Measurements from ENCODE around the gene CFAP52.
"Not testable (repeated sequence)": the region's sequence is repeated elsewhere in the genome, so short reads cannot be mapped to it uniquely, and the experiment has no call there.

CFAP52 gene

DNA sequence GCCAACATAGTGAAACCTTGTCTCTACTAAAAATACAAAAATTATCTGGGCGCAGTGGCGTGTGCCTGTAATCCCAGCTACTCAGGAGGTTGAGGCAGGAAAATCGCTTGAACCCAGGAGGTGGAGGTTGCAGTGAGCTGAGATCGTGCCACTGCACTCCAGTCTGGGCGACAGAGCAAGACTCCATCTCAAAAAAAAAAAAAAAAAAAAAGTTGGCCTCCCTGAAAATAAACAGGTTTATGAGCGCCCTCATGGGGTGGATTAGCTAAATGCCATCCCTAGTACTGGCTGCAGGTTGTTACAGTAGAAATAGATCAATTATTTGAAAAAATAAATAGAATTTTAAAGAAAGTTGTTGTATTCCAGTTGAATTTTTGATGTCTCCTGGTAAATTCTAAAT, 21.7 kb upstream of the CFAP52 start:
- not testable (repeated sequence) for H3K4me1 Mint-ChIP-seq (ENCODE audit: low read depth); H3K4me3 Mint-ChIP-seq; H3K27ac Mint-ChIP-seq; H3K27me3 Mint-ChIP-seq (ENCODE audit: low read depth); H3K36me3 Mint-ChIP-seq (ENCODE audit: low read depth); DNase-seq (ENCODE audit: low spot score); H3K9me3 Mint-ChIP-seq

DNA sequence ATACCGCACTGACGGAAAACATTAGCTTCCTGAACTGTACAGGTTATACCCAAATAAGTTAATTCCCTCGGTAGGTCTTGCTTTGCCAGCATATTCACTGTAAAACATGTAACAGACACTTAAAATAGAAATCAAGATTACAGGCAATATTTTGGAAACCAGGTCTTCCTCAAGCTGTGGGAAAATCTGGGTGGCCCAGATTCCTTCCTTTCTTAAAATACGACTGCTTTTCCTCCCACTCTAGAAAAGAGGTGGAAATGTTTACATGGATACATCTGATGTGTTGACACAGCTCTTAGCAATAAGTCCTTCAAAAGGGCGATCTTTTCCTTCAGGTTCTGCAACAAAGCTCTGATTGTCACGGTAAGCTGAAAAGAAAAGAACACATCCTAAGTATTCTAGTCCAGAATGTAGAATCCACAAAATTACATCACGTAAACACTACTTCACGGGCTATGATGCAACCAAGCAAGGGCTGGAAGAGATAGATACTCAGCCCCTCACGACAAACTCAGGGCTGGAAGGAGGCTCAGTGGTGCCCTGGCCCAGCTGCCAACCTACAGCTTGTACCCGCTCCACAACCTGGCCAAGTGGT, 19.2 kb upstream of the CFAP52 start:
- no peak overlapping the region for H3K27ac Mint-ChIP-seq
- no peaks in the 10 kb centered on the region for H3K36me3 Mint-ChIP-seq (ENCODE audit: low read depth)
- DNase-seq (ENCODE audit: low spot score) = no peak
- H3K4me1 Mint-ChIP-seq (ENCODE audit: low read depth) = no peaks in the 10 kb centered on the region
- H3K27me3 Mint-ChIP-seq (ENCODE audit: low read depth) = no peaks in the 10 kb centered on the region
- H3K4me3 Mint-ChIP-seq = no peak overlapping the region
- no peaks in the 10 kb centered on the region for H3K9me3 Mint-ChIP-seq

GRCh38 chr17:9557857-9558256, 18.6 kb upstream of the CFAP52 start:
- Mint-ChIP-seq H3K4me1 (ENCODE audit: low read depth) (no peaks in the 10 kb centered on the region), H3K27ac (no peak overlapping the region), H3K36me3 (ENCODE audit: low read depth) (no peaks in the 10 kb centered on the region), H3K4me3 (no peak overlapping the region), H3K9me3 (no peaks in the 10 kb centered on the region), H3K27me3 (ENCODE audit: low read depth) (no peaks in the 10 kb centered on the region)
- no peak for DNase-seq (ENCODE audit: low spot score)

DNA sequence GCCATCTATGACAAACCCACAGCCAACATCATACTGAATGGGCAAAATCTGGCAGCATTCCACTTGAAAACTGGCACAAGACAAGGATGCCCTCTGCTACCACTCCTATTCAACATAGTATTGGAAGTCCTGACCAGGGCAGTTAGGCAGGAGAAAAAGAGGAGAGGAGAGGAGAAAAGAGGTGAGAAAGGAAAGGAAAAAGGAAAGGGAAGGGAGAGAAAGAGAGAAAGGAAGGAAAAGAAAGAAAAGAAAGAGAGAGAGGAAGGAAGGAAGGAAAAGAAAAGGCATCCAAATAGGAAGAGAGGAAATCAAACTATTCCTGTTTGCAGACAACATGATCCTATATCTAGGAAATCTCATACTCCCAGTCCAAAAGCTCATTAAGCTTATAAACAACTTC, 12.3 kb upstream of the CFAP52 start:
- DNase-seq (ENCODE audit: low spot score) = no peak
- H3K27me3 Mint-ChIP-seq (ENCODE audit: low read depth) = no peaks in the 10 kb centered on the region
- H3K36me3 Mint-ChIP-seq (ENCODE audit: low read depth) = peaks cover 27% of the 10 kb centered on the region
- H3K4me3 Mint-ChIP-seq = no peak overlapping the region
- H3K27ac Mint-ChIP-seq = peak overlapping the region; percentile 4
- H3K4me1 Mint-ChIP-seq (ENCODE audit: low read depth) = peaks cover 17% of the 10 kb centered on the region
- no peaks in the 10 kb centered on the region for H3K9me3 Mint-ChIP-seq

- Mint-ChIP-seq H3K27me3 (ENCODE audit: low read depth) (no peaks in the 10 kb centered on the region), H3K9me3 (no peaks in the 10 kb centered on the region), H3K36me3 (ENCODE audit: low read depth) (peaks cover 27% of the 10 kb centered on the region), H3K4me3 (peak overlapping the region; percentile 63), H3K27ac (peak overlapping the region; percentile 51), H3K4me1 (ENCODE audit: low read depth) (peaks cover 17% of the 10 kb centered on the region)
- DNase-seq (ENCODE audit: low spot score) = no peak
Measured at GRCh38 chr17:9566067-9566466, 10.4 kb upstream of the CFAP52 start.

- not testable (repeated sequence) for H3K9me3 Mint-ChIP-seq; DNase-seq (ENCODE audit: low spot score); H3K27ac Mint-ChIP-seq; H3K4me3 Mint-ChIP-seq; H3K27me3 Mint-ChIP-seq (ENCODE audit: low read depth)
- Mint-ChIP-seq H3K4me1 (ENCODE audit: low read depth) (peaks cover 17% of the 10 kb centered on the region), H3K36me3 (ENCODE audit: low read depth) (peaks cover 27% of the 10 kb centered on the region)
Measured at GRCh38 chr17:9566739-9567138, 9.7 kb upstream of the CFAP52 start.

DNA sequence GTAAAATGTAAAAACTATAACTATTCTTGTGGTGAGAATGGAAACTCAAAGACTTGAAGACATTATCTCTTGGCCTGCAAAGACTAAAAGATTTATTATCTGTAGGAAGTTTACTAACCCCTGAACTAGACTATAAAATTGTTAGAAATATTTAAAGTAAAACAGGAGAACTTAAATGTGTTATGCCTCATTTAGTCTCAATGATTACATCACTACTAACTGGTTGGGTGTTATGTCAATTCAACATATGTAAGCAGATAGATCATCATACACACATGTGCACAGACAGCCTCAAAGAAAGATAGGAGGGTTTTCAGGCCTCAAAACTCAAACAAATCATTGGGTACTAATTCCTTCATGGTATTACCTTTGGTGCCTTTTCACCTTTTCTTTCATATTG, 8.4 kb upstream of the CFAP52 start:
- peaks cover 27% of the 10 kb centered on the region for H3K36me3 Mint-ChIP-seq (ENCODE audit: low read depth)
- no peaks in the 10 kb centered on the region for H3K9me3 Mint-ChIP-seq
- H3K27ac Mint-ChIP-seq = no peak overlapping the region
- H3K27me3 Mint-ChIP-seq (ENCODE audit: low read depth) = no peaks in the 10 kb centered on the region
- no peak for DNase-seq (ENCODE audit: low spot score)
- H3K4me1 Mint-ChIP-seq (ENCODE audit: low read depth) = peaks cover 18% of the 10 kb centered on the region
- no peak overlapping the region for H3K4me3 Mint-ChIP-seq

DNA sequence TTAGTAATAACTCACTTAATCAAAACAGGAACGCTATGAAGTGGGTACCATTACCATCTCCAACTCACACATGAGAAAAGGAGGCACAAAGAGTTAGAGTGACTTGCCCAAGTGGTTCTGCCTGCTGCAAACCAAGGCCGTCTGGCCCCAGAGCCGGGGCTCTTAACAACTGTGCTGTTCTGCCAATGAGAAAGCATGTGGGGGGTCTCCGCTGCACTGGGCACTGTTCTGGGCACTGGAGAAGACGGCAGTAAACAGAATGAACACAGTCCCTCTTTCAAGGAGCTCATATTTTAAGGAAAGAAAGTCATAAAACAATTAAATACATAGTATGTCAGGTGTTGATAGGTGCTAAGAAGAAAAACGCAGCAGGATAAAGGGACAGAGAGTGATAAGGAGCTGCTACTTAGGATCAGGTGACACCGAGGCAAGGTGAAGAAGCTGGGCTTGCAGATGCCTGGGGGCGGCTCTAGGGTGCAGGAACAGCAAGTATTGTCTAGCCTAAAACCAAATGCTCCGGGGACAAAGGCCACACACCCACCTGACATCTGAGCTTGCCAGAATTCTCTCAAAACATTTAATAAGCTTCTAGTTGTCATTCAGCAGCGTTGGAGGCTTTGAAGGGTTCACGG, 7.4 kb upstream of the CFAP52 start:
- no peak overlapping the region for H3K4me3 Mint-ChIP-seq
- H3K27me3 Mint-ChIP-seq (ENCODE audit: low read depth) = no peaks in the 10 kb centered on the region
- H3K9me3 Mint-ChIP-seq = no peaks in the 10 kb centered on the region
- H3K36me3 Mint-ChIP-seq (ENCODE audit: low read depth) = peaks cover 22% of the 10 kb centered on the region
- H3K27ac Mint-ChIP-seq = no peak overlapping the region
- no peak for DNase-seq (ENCODE audit: low spot score)
- peaks cover 22% of the 10 kb centered on the region for H3K4me1 Mint-ChIP-seq (ENCODE audit: low read depth)

DNA sequence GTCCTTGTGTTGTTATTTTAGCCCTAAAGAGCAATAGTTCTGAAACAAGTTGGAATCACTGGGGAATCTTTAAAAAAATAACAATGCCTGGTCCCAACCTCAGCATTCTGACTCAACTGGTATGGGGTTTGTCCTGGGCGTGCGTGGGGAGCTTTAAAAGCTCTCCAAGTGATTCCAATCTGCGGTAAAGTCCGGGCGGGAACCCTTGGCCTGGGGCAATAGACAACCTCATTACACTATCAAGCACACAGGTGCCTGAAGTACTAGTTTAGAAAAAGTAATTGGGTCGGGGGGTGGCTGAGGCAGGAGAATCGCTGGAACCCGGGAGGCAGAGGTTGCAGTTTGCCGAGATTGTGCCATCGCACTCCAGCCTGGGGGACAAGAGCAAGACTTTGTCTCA, 5.2 kb upstream of the CFAP52 start:
- Mint-ChIP-seq H3K4me3 (no peak overlapping the region), H3K4me1 (ENCODE audit: low read depth) (peaks cover 15% of the 10 kb centered on the region), H3K27ac (no peak overlapping the region), H3K36me3 (ENCODE audit: low read depth) (peaks cover 15% of the 10 kb centered on the region), H3K9me3 (no peaks in the 10 kb centered on the region), H3K27me3 (ENCODE audit: low read depth) (no peaks in the 10 kb centered on the region)
- DNase-seq (ENCODE audit: low spot score) = no peak

- peaks cover 18% of the 10 kb centered on the region for H3K4me1 Mint-ChIP-seq (ENCODE audit: low read depth)
- no peaks in the 10 kb centered on the region for H3K27me3 Mint-ChIP-seq (ENCODE audit: low read depth)
Measured at GRCh38 chr17:9575381-9576101, 901 bp upstream of the CFAP52 start, which contains the start of gene STX8. Gene STX8, minus strand, starts transcription at chr17:9575820. Its CDS starts 12 bp downstream, at chr17:9575808.

GRCh38 chr17:9577373-9577709, 899 bp downstream of the CFAP52 start:
- H3K27ac Mint-ChIP-seq = no peak overlapping the region
- H3K36me3 Mint-ChIP-seq (ENCODE audit: low read depth) = peaks cover 1% of the 10 kb centered on the region
- DNase-seq (ENCODE audit: low spot score) = no peak
- peak overlapping the region; percentile 96 for H3K4me3 Mint-ChIP-seq
- H3K27me3 Mint-ChIP-seq (ENCODE audit: low read depth) = no peaks in the 10 kb centered on the region
- H3K9me3 Mint-ChIP-seq = no peaks in the 10 kb centered on the region
- H3K4me1 Mint-ChIP-seq (ENCODE audit: low read depth) = peaks cover 18% of the 10 kb centered on the region

More at GRCh38 chr17:9575381-9576101, 901 bp upstream of the CFAP52 start, which contains the start of gene STX8:
- Mint-ChIP-seq H3K9me3 (no peaks in the 10 kb centered on the region), H3K36me3 (ENCODE audit: low read depth) (peaks cover 1% of the 10 kb centered on the region), H3K27ac (peak within 1 kb of the TSS; percentile 79), H3K4me3 (peak within 1 kb of the TSS; percentile 96)
- peak; percentile 86 for DNase-seq (ENCODE audit: low spot score)

DNA sequence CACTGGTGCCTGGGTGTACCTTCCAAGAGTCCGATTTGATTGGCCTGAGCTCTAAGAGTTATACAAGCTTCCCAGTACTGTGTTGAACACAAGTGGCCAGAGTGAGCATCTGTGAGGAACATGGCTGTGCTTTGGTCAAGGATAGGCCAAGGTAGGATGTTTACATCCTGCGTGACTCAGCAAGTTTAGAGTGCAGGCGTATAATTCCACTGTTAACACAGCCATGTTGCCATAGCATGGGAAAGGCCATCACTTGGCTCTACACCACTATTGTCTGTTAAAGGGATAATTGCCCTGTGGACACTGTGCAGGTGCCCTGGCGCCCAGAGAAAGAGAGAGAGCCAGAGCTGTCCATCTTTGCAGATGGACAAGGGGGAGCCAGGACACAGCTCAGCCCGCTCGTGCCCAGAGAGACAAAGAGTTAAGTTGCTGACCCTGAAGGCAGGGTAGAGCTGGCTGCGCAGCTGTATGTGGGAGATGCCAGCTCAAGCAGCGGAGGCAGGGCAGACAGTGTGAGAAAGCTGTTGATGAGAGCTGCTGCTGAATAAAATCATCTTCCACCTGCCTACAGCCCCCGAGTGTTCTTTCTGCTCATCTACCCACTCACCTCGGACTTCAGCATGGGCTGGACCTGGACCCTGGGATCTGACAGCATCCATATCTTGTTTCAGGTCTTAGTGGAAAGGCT, 11.7 kb downstream of the CFAP52 start:
- H3K9me3 Mint-ChIP-seq = peaks cover 11% of the 10 kb centered on the region
- DNase-seq (ENCODE audit: low spot score) = no peak
- H3K36me3 Mint-ChIP-seq (ENCODE audit: low read depth) = no peaks in the 10 kb centered on the region
- H3K27ac Mint-ChIP-seq = no peak overlapping the region
- no peak overlapping the region for H3K4me3 Mint-ChIP-seq
- no peaks in the 10 kb centered on the region for H3K27me3 Mint-ChIP-seq (ENCODE audit: low read depth)
- no peaks in the 10 kb centered on the region for H3K4me1 Mint-ChIP-seq (ENCODE audit: low read depth)

DNA sequence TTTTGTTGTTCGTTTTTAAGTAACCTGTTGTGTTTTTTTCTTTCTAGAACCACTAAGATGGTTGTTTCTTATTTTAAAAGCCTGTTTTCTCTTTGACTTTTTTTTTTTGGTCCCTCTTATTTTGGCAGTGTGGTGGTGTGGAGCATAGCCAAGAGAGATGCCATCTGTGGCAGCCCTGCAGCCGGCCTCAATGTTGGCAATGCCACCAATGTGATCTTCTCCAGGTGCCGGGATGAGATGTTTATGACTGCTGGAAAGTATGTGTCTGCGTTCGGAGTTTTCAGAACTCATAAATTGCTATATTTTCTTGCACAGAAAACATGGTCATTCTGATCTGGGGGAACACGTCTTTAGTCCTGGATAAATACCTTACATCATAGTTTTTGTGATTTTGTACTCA, 17.6 kb downstream of the CFAP52 start:
- no peak for DNase-seq (ENCODE audit: low spot score)
- H3K4me1 Mint-ChIP-seq (ENCODE audit: low read depth) = no peaks in the 10 kb centered on the region
- no peaks in the 10 kb centered on the region for H3K36me3 Mint-ChIP-seq (ENCODE audit: low read depth)
- H3K9me3 Mint-ChIP-seq = no peaks in the 10 kb centered on the region
- H3K27me3 Mint-ChIP-seq (ENCODE audit: low read depth) = no peaks in the 10 kb centered on the region
- no peak overlapping the region for H3K4me3 Mint-ChIP-seq
- no peak overlapping the region for H3K27ac Mint-ChIP-seq

GRCh38 chr17:9597638-9598037, 21.2 kb downstream of the CFAP52 start:
- not testable (repeated sequence) for H3K4me3 Mint-ChIP-seq; H3K36me3 Mint-ChIP-seq (ENCODE audit: low read depth); H3K27ac Mint-ChIP-seq; H3K27me3 Mint-ChIP-seq (ENCODE audit: low read depth); H3K4me1 Mint-ChIP-seq (ENCODE audit: low read depth); DNase-seq (ENCODE audit: low spot score); H3K9me3 Mint-ChIP-seq
